Measurements from ENCODE around the gene SNX13. TPM values are rescaled to one million over a fixed set of nuclear protein-coding genes. Genes with fewer than 3 reads are reported as not detected.

Gene SNX13
- polyA plus RNA-seq, 1 of the 3 experiments (the other 2 are of a cell fraction): 13.0 TPM

- peaks cover 89% of the 10 kb centered on the region for H3K79me2 ChIP-seq (ENCODE audit: insufficient read depth)
- H3K9me3 ChIP-seq: no peaks in the 10 kb centered on the region
- ChIA-PET CTCF (interaction anchor here (0.6 to 1.8 kb wide), 2 partner anchors 163 to 360 kb away, joined by 3 to 6 read pairs; no protein-coding TSS in a partner anchor), POLR2A (no interaction called here)
- peaks cover 0 to 8% of the 10 kb centered on the region in 2 experiments for H3K36me3 ChIP-seq (replicated peaks in 1 of 2; ENCODE audit: control insufficient read depth in 1 of 2, insufficient read depth in 2 of 2, low read length in 1 of 2)
- 96% methylated on average over 2 of the region's 2 CpGs for WGBS (ENCODE audit: low lambda C conversion rate)
- no peak overlapping the region for H3K27ac ChIP-seq (ENCODE audit: low read depth in 2 of 2, low read length in 1 of 2)
- H3K9ac ChIP-seq: no peak overlapping the region
- DNase-seq: no peak
- peaks cover 28% of the 10 kb centered on the region; the same call in 1 of the 2 replicates for H4K20me1 ChIP-seq (ENCODE audit: insufficient read depth)
- H3K4me3 ChIP-seq (ENCODE audit: low read depth in 2 of 2, low read length in 1 of 2): no peak overlapping the region
- H3K9me2 ChIP-seq: no peaks in the 10 kb centered on the region
- TF ChIP-seq RCOR1 (IDR thresholded peaks at IDR 0.05; ENCODE audit: low read length): no peak
- TF ChIP-seq USF1 (IDR thresholded peaks at IDR 0.05; ENCODE audit: borderline replicate concordance, low read depth): no peak
- TF ChIP-seq TEAD4 (IDR thresholded peaks at IDR 0.05; ENCODE audit: borderline replicate concordance, insufficient read depth): no peak
- TF ChIP-seq GABPA (IDR thresholded peaks at IDR 0.05; ENCODE audit: low read depth): no peak
- TF ChIP-seq MXI1 (IDR thresholded peaks at IDR 0.05; ENCODE audit: low read depth, low read length): no peak
- no peak for TF ChIP-seq EP300 (IDR thresholded peaks at IDR 0.05; ENCODE audit: borderline replicate concordance in 1 of 2, low read depth in 1 of 2, low read length in 1 of 2)
- no peak for TF ChIP-seq FOXJ3 (CRISPR knock-in tag; IDR thresholded peaks at IDR 0.05)
- no peak for TF ChIP-seq SIN3A (IDR thresholded peaks at IDR 0.05; ENCODE audit: borderline replicate concordance, low read depth, low read length)
- TF ChIP-seq IRF3 (IDR thresholded peaks at IDR 0.05; ENCODE audit: low read depth, low read length): no peak
- no peak for TF ChIP-seq CHD2 (IDR thresholded peaks at IDR 0.05; ENCODE audit: low read length, partially characterized antibody)
- no peak for TF ChIP-seq JUND (IDR thresholded peaks at IDR 0.05)
- peaks cover 2 to 4% of the 10 kb centered on the region in 2 experiments; a peak in 3 of 4 replicates for H3K4me1 ChIP-seq (ENCODE audit: control insufficient read depth in 1 of 2, insufficient read depth in 2 of 2, low read depth in 1 of 2, low read length in 1 of 2)
- H3K27me3 ChIP-seq (ENCODE audit: insufficient read depth): no peaks in the 10 kb centered on the region
- H3K4me2 ChIP-seq: no peak overlapping the region
- H3F3A ChIP-seq (replicated peaks; ENCODE audit: insufficient read depth): no peaks in the 10 kb centered on the region
- no peak overlapping the region for H2AFZ ChIP-seq (ENCODE audit: low read depth)
Measured at GRCh38 chr7:17932770-17933169, 7.5 kb downstream of the SNX13 start.

- peaks cover 0 to 5% of the 10 kb centered on the region in 2 experiments for H3K36me3 ChIP-seq (replicated peaks in 1 of 2; ENCODE audit: control insufficient read depth in 1 of 2, insufficient read depth in 2 of 2, low read length in 1 of 2)
- no peaks in the 10 kb centered on the region for H3K27me3 ChIP-seq (ENCODE audit: insufficient read depth)
Measured at GRCh38 chr7:17931069-17931468, 9.2 kb downstream of the SNX13 start.

More at GRCh38 chr7:17931069-17931468, 9.2 kb downstream of the SNX13 start:
- 95% methylated on average over 1 of the region's 1 CpG for WGBS (ENCODE audit: low lambda C conversion rate)
- POLR2A ChIA-PET: no interaction called here
- H4K20me1 ChIP-seq (ENCODE audit: insufficient read depth): peaks cover 40% of the 10 kb centered on the region; the same call in 1 of the 2 replicates
- no peak overlapping the region for H2AFZ ChIP-seq (ENCODE audit: low read depth)
- TF ChIP-seq CTCF (IDR thresholded peaks at IDR 0.05): no peak
- no peak for TF ChIP-seq PBX3 (IDR thresholded peaks at IDR 0.05)
- no peak for TF ChIP-seq SIN3A (IDR thresholded peaks at IDR 0.05; ENCODE audit: borderline replicate concordance, low read depth, low read length)
- no peak for TF ChIP-seq GATA2 (CRISPR knock-in tag; IDR thresholded peaks at IDR 0.05)
- no peak for TF ChIP-seq RCOR1 (IDR thresholded peaks at IDR 0.05; ENCODE audit: low read length)
- no peak for TF ChIP-seq CHD2 (IDR thresholded peaks at IDR 0.05; ENCODE audit: low read length, partially characterized antibody)
- TF ChIP-seq RFX5 (IDR thresholded peaks at IDR 0.05; ENCODE audit: low read length): no peak
- no peak for TF ChIP-seq USF2 (IDR thresholded peaks at IDR 0.05; ENCODE audit: borderline replicate concordance, low read depth, low read length)
- no peak for TF ChIP-seq EZH2phosphoT487 (IDR thresholded peaks at IDR 0.05; ENCODE audit: borderline replicate concordance, low read depth)
- TF ChIP-seq FOXJ3 (CRISPR knock-in tag; IDR thresholded peaks at IDR 0.05): no peak
- no peak for TF ChIP-seq YY1 (IDR thresholded peaks at IDR 0.05; ENCODE audit: low read depth)
- no peak for TF ChIP-seq MAX (IDR thresholded peaks at IDR 0.05; ENCODE audit: low read depth)
- TF ChIP-seq NRF1 (IDR thresholded peaks at IDR 0.05; ENCODE audit: low read depth, low read length): no peak
- no peak for TF ChIP-seq TEAD4 (IDR thresholded peaks at IDR 0.05; ENCODE audit: borderline replicate concordance, insufficient read depth)
- H3K9ac ChIP-seq: no peak overlapping the region
- peaks cover 0 to 2% of the 10 kb centered on the region in 2 experiments; a peak in 1 of 4 replicates for H3K4me1 ChIP-seq (ENCODE audit: control insufficient read depth in 1 of 2, insufficient read depth in 2 of 2, low read depth in 1 of 2, low read length in 1 of 2)
- H3K4me3 ChIP-seq (ENCODE audit: low read depth in 2 of 2, low read length in 1 of 2): no peak overlapping the region
- H3K79me2 ChIP-seq (ENCODE audit: insufficient read depth): peaks cover 85% of the 10 kb centered on the region
- H3K9me3 ChIP-seq: no peaks in the 10 kb centered on the region
- CTCF ChIA-PET: interaction anchor here (1.1 to 1.5 kb wide), 3 partner anchors 18 to 27 kb away, joined by 3 read pairs; no protein-coding TSS in a partner anchor
- H3F3A ChIP-seq (replicated peaks; ENCODE audit: insufficient read depth): no peaks in the 10 kb centered on the region
- no peak overlapping the region for H3K27ac ChIP-seq (ENCODE audit: low read depth in 2 of 2, low read length in 1 of 2)
- no peak overlapping the region for H3K4me2 ChIP-seq
- no peak for DNase-seq
- H3K9me2 ChIP-seq: no peaks in the 10 kb centered on the region
